ENCODE measurements around the gene SLC1A7. TPM values are rescaled to one million over a fixed set of nuclear protein-coding genes. Genes with fewer than 3 reads are reported as not detected.

The SLC1A7 gene
- total RNA-seq, 1 experiment from 2014 or later: not detected

DNA sequence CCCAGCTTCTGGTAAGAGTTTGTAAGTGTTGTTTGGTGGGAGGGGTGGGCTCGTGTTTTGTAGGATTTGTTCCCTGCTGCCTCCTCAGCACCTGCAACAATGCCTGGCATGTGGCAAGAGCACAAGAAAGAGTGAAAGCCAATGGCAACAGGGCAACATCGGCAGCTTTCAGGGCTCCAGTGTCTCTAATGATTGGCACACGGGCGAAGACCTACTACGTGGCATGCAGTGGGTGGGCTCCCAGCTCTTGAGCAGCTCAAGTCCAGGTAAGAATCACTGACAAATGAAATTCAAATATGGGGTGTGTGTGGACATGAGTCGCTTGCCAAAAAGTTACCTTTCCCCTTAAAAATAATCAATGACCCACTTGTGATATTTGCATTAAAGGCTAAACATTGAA is 23.9 kb upstream of the SLC1A7 start:
- in situ Hi-C loops (cut with HindIII; ENCODE audit: low pct_unique_long_range_greater_than_20kb, low sequenced_read_pairs): no loop called here
- no peak for DNase-seq (ENCODE audit: low read depth, low spot score)

- in situ Hi-C loops (cut with HindIII; ENCODE audit: low pct_unique_long_range_greater_than_20kb, low sequenced_read_pairs): no loop called here
- DNase-seq (ENCODE audit: low read depth, low spot score): no peak
Measured at GRCh38 chr1:53165408-53165961, 23.0 kb upstream of the SLC1A7 start.

DNA sequence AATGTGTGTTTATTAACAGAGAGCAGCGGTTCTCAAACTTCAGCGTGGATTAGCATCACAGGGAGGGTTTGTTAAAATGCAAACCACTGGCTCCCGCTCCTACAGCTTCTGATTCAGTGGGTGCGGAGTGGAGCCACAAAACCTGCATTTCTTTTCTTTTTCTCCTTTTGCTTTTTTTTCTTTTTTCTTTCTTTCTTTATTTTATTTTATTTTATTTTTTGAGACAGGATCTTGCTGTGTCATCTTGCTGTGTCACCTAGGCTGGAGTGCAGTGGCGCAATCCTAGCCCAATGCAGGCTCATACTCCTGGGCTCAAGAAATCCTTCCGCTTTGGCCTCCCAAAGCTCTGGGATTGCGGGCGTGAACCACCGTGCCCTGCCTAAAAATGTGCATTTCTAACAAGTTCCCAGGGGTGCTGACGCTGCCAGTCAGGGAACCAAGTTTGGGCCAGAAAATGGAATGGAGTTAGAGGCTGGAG is 20.9 kb upstream of the SLC1A7 start:
- no peak for DNase-seq (ENCODE audit: low read depth, low spot score)
- in situ Hi-C loops (cut with HindIII; ENCODE audit: low pct_unique_long_range_greater_than_20kb, low sequenced_read_pairs): no loop called here

GRCh38 chr1:53162621-53163020 is 20.2 kb upstream of the SLC1A7 start:
- in situ Hi-C loops (cut with HindIII; ENCODE audit: low pct_unique_long_range_greater_than_20kb, low sequenced_read_pairs): no loop called here
- no peak for DNase-seq (ENCODE audit: low read depth, low spot score)

- DNase-seq (ENCODE audit: low read depth, low spot score): no peak
- in situ Hi-C loops (cut with HindIII; ENCODE audit: low pct_unique_long_range_greater_than_20kb, low sequenced_read_pairs): no loop called here
Measured at GRCh38 chr1:53160924-53161378, 18.5 kb upstream of the SLC1A7 start.

DNA sequence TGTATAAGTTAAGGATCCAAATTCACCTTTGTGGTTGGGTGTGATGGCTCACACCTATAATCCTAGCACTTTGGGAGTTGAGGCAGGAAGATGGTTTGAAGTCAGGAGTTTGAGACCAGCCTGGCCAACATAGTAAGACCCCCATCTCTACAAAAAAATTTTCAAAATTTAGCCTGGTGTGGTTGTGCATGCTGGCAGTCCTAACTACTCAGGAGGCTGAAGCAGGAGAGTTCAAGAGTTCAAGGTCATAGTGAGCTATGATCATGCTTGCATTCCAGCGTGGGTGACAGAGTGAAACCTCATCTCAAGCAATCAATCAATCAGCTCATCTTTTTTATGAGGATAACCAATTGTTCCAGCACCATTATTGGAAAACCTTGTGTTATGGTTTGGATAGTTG is 16.5 kb upstream of the SLC1A7 start:
- in situ Hi-C loops (cut with HindIII; ENCODE audit: low pct_unique_long_range_greater_than_20kb, low sequenced_read_pairs): no loop called here
- DNase-seq (ENCODE audit: low read depth, low spot score): no peak

DNA sequence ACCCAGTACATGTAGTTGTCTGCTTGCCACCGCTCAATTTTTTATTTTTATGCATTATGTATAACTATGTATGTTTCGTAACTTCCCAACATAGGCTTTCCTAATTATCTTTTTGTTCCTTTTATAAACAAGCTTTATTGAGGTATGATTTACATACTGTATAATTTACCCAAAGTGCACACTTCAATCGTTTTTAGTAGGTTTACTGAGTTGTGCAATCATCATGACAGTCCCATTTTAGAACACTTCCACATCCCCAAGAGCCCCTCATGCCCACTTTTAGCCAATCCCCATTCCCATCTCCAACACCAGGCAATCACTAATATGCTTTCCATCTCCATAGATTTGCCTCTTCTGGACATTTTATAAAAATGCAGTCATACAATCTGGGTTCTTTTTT is 14.3 kb upstream of the SLC1A7 start:
- DNase-seq (ENCODE audit: low read depth, low spot score): no peak
- in situ Hi-C loops (cut with HindIII; ENCODE audit: low pct_unique_long_range_greater_than_20kb, low sequenced_read_pairs): no loop called here

DNA sequence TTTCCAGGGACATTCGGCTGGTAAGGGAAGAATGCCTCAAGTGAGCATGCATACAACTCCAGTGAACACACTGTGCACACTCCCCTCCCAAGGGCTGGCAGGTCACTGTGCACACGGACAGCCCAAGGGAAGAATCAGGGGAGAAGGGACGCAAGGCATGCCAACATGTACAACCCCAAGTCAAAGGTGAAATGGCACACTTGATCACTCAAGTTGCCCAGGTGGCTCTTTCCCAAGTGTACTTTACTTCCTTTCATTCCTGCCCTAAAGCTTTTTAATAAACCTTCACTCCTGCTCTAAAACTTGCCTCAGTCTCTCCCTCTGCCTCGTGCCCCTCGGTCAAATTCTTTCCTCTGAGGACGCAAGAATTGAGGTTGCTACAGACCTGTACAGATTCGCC is 13.5 kb upstream of the SLC1A7 start:
- DNase-seq (ENCODE audit: low read depth, low spot score): no peak
- in situ Hi-C loops (cut with HindIII; ENCODE audit: low pct_unique_long_range_greater_than_20kb, low sequenced_read_pairs): no loop called here

GRCh38 chr1:53155534-53155933 is 13.1 kb upstream of the SLC1A7 start:
- in situ Hi-C loops (cut with HindIII; ENCODE audit: low pct_unique_long_range_greater_than_20kb, low sequenced_read_pairs): no loop called here
- DNase-seq (ENCODE audit: low read depth, low spot score): no peak

- in situ Hi-C loops (cut with HindIII; ENCODE audit: low pct_unique_long_range_greater_than_20kb, low sequenced_read_pairs): no loop called here
- DNase-seq (ENCODE audit: low read depth, low spot score): no peak
Measured at GRCh38 chr1:53154859-53155438, 12.5 kb upstream of the SLC1A7 start.

- in situ Hi-C loops (cut with HindIII; ENCODE audit: low pct_unique_long_range_greater_than_20kb, low sequenced_read_pairs): no loop called here
- DNase-seq (ENCODE audit: low read depth, low spot score): no peak
Measured at GRCh38 chr1:53153752-53154151, 11.3 kb upstream of the SLC1A7 start.

DNA sequence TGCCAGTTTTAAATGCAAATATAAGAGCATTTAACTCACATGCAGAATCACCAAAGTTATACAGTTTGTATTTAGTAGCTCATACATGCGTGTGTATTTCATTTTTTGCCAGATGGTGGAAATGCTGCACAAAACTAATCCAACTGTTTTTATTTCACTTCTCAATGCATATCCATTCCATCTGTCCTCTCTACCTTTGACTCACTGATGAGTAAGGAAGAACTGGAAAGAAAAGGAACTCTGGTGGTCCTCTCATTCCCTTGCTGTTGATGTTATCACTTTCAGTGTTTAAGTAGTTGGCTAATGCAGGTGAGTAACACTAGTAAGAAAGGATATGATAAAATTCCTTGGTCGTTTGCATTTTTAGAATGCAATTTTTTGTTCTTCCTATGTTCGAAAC is 5.7 kb upstream of the SLC1A7 start:
- in situ Hi-C loops (cut with HindIII; ENCODE audit: low pct_unique_long_range_greater_than_20kb, low sequenced_read_pairs): no loop called here
- DNase-seq (ENCODE audit: low read depth, low spot score): no peak

DNA sequence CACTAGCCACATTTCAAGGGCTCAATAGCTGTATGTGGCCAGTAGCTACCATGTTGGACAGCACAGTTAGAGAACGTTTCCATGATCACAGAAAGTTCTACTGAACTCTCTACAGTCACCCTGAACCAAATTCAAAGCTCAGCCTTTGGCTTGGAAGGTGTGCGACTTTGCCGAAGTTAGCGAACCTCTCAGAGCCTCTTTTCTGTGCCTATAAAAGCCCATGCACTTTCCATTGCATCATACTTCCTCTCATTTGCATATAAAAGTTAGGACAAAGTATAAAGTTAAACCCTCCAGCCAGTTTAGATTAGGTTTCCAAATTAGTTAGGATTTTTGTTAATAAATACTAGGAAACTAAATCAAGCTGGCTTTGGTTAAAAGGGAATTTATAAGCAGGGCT is 4.7 kb upstream of the SLC1A7 start:
- in situ Hi-C loops (cut with HindIII; ENCODE audit: low pct_unique_long_range_greater_than_20kb, low sequenced_read_pairs): no loop called here
- no peak for DNase-seq (ENCODE audit: low read depth, low spot score)

- in situ Hi-C loops (cut with HindIII; ENCODE audit: low pct_unique_long_range_greater_than_20kb, low sequenced_read_pairs): no loop called here
- DNase-seq (ENCODE audit: low read depth, low spot score): no peak
Measured at GRCh38 chr1:53145942-53146708, 3.7 kb upstream of the SLC1A7 start.

GRCh38 chr1:53145619-53145941 is 3.1 kb upstream of the SLC1A7 start:
- no peak for DNase-seq (ENCODE audit: low read depth, low spot score)
- in situ Hi-C loops (cut with HindIII; ENCODE audit: low pct_unique_long_range_greater_than_20kb, low sequenced_read_pairs): no loop called here

- in situ Hi-C loops (cut with HindIII; ENCODE audit: low pct_unique_long_range_greater_than_20kb, low sequenced_read_pairs): no loop called here
- DNase-seq (ENCODE audit: low read depth, low spot score): no peak
Measured at GRCh38 chr1:53145051-53145600, 2.7 kb upstream of the SLC1A7 start.

DNA sequence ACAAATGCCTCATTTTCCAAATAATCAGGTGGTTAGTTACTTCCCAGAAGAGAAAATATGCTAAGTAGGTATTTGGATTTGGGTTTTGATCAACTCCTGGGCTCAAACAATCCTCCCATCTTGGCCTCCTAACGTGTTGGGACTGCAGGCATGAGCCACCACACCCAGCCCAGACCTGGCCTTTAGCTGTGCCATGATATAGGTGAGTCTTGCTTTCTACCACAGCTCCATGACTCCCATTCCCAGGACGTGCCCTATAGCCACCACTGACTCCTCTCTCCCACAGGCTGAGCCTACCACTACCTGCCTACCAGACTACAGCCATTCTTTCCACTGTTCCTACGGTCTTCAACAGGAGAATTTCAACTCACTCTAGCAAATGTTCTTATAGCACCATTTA is 1.8 kb upstream of the SLC1A7 start:
- in situ Hi-C loops (cut with HindIII; ENCODE audit: low pct_unique_long_range_greater_than_20kb, low sequenced_read_pairs): no loop called here
- DNase-seq (ENCODE audit: low read depth, low spot score): no peak

GRCh38 chr1:53143527-53143926 is 1.1 kb upstream of the SLC1A7 start:
- DNase-seq (ENCODE audit: low read depth, low spot score): no peak
- in situ Hi-C loops (cut with HindIII; ENCODE audit: low pct_unique_long_range_greater_than_20kb, low sequenced_read_pairs): no loop called here

GRCh38 chr1:53141487-53142055 is 867 bp downstream of the SLC1A7 start:
- no peak for DNase-seq (ENCODE audit: low read depth, low spot score)
- in situ Hi-C loops (cut with HindIII; ENCODE audit: low pct_unique_long_range_greater_than_20kb, low sequenced_read_pairs): no loop called here
